ENCODE results near the gene FLRT1. TPM values are rescaled to one million over a fixed set of nuclear protein-coding genes. Genes with fewer than 3 reads are reported as not detected.

FLRT1 gene
- polyA plus RNA-seq, 1 experiment = 0.42 TPM

DNA sequence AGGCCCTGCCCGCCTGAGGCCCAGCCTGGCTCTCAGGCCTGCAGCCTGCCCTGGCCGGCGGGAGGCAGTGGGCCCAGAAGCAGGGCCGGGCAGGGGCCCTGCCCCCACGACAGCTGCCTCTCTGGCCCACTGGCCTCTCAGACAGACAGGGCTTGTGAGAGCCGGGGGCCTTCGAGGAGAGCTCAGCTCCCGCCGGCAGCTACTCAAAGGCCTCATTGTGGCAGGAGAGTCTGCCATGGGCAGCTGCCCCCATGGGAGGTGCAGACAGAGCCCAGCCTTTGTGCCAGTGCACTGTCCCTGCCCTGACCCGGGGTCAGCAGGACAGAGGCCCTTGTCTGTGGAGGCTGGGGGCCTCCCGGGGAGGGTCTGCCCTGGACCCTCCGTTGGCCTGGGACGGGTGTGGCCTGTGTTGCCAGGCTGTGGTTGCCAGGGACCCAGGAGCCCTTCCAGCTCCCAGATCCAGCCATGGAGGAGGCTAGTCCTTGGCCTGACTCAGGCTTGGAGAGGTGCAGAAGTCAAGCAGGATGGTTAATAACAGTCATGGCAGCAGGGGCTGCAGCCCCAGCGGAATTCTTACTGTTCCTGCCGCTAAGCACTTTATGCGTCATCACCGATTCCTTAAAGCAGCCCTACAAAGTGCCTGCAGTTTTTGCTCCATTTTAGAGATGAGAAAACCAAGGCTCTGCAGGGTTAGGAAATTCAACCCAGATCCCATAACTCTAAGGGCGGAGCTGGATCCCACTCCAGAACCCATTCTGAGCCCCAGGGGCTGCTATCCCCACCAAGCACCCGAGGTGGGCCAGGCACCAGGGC is 12.5 kb downstream of the FLRT1 start:
- ChIA-PET CTCF (interaction anchor here (1.5 kb wide), 1 partner anchor 49 kb away, joined by 3 read pairs; no protein-coding TSS in a partner anchor), POLR2A (no interaction called here)
- Histone ChIP-seq H3K27me3 (ENCODE audit: control insufficient read depth, insufficient read depth, low read length) (no peaks in the 10 kb centered on the region), H3K4me3 (ENCODE audit: low read depth, low read length) (no peak overlapping the region), H3K36me3 (ENCODE audit: control insufficient read depth, insufficient read depth, low read length) (no peaks in the 10 kb centered on the region)
- TF ChIP-seq, protein P1, sequence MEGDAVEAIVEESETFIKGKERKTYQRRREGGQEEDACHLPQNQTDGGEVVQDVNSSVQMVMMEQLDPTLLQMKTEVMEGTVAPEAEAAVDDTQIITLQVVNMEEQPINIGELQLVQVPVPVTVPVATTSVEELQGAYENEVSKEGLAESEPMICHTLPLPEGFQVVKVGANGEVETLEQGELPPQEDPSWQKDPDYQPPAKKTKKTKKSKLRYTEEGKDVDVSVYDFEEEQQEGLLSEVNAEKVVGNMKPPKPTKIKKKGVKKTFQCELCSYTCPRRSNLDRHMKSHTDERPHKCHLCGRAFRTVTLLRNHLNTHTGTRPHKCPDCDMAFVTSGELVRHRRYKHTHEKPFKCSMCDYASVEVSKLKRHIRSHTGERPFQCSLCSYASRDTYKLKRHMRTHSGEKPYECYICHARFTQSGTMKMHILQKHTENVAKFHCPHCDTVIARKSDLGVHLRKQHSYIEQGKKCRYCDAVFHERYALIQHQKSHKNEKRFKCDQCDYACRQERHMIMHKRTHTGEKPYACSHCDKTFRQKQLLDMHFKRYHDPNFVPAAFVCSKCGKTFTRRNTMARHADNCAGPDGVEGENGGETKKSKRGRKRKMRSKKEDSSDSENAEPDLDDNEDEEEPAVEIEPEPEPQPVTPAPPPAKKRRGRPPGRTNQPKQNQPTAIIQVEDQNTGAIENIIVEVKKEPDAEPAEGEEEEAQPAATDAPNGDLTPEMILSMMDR (IDR thresholded peaks at IDR 0.05; ENCODE audit: insufficient read depth, low read depth, low read length) = no peak
- DNase-seq (ENCODE audit: low read depth) = no peak

DNA sequence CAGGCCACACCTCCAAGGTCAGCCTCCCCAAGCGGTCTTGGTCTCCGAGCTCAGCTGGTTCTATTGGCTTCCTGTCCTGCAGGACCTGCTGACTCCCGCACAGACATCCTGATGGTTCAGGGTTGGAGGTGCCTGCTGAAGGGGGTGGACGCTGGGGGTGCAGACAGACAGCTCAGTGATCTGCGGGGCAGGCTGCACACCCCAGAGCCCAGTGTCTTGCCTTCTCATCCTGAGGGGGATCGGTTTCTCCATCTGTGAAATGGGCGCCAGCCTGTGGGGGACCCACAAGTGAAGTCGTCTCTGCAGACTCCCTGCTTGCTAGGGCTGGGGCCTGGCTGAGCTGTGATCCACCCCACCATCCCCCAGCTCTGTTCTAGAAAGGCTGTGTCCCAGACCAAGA is 13.8 kb downstream of the FLRT1 start:
- TF ChIP-seq, protein P1 (IDR thresholded peaks at IDR 0.05; ENCODE audit: insufficient read depth, low read depth, low read length) = no peak
- CTCF ChIA-PET = no interaction called here
- Histone ChIP-seq H3K27me3 (ENCODE audit: control insufficient read depth, insufficient read depth, low read length) (no peaks in the 10 kb centered on the region), H3K4me3 (ENCODE audit: low read depth, low read length) (no peak overlapping the region), H3K36me3 (ENCODE audit: control insufficient read depth, insufficient read depth, low read length) (no peaks in the 10 kb centered on the region)
- POLR2A ChIA-PET = no interaction called here
- no peak for DNase-seq (ENCODE audit: low read depth)

DNA sequence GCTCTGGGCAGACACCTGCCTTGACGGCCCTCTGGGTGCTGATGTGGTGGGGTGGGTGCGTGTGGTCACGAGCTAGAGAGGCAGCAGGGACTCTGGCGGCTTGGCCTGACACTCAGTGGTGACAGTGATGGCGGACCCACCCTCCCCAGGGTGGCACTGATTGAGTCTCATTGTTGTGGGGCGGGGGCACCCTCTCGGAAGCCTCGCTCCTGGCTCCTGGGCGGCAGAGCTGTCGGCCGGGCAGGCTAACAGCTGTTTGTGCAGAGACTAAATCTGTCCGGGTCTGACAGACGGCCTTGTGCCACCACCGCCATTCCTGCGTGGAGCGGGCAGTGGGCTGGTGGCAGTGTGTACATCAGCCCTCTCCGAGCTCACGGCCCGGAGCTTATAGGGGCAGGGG is 15.6 kb downstream of the FLRT1 start:
- Histone ChIP-seq H3K27me3 (ENCODE audit: control insufficient read depth, insufficient read depth, low read length) (no peaks in the 10 kb centered on the region), H3K36me3 (ENCODE audit: control insufficient read depth, insufficient read depth, low read length) (no peaks in the 10 kb centered on the region), H3K4me3 (ENCODE audit: low read depth, low read length) (no peak overlapping the region)
- no peak for DNase-seq (ENCODE audit: low read depth)
- ChIA-PET POLR2A (no interaction called here), CTCF (no interaction called here)
- TF ChIP-seq, protein P1 (IDR thresholded peaks at IDR 0.05; ENCODE audit: insufficient read depth, low read depth, low read length) = no peak

DNA sequence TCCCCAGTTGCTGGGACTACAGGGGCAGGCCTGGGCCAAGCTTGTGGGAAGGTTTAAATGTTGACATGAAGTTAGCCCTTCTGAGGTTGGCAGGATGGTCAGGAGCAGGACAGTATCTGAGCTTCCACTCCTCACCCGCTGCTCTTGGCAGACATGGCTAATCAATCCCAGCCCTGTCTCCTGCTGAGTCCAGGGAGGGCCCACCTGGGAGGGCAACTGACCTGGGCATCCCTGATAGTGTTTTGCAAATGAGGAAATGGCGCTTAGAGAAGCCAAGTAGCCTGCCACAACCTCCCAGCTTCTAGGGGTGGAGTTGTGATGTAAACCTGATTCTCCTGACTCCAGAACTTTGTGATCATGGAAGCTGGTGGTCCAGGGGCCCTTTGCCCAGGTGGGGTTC is 16.7 kb downstream of the FLRT1 start:
- Histone ChIP-seq H3K27me3 (ENCODE audit: control insufficient read depth, insufficient read depth, low read length) (no peaks in the 10 kb centered on the region), H3K36me3 (ENCODE audit: control insufficient read depth, insufficient read depth, low read length) (no peaks in the 10 kb centered on the region), H3K4me3 (ENCODE audit: low read depth, low read length) (no peak overlapping the region)
- CTCF ChIA-PET = no interaction called here
- POLR2A ChIA-PET = no interaction called here
- TF ChIP-seq, protein P1 (IDR thresholded peaks at IDR 0.05; ENCODE audit: insufficient read depth, low read depth, low read length) = no peak
- DNase-seq (ENCODE audit: low read depth) = no peak

DNA sequence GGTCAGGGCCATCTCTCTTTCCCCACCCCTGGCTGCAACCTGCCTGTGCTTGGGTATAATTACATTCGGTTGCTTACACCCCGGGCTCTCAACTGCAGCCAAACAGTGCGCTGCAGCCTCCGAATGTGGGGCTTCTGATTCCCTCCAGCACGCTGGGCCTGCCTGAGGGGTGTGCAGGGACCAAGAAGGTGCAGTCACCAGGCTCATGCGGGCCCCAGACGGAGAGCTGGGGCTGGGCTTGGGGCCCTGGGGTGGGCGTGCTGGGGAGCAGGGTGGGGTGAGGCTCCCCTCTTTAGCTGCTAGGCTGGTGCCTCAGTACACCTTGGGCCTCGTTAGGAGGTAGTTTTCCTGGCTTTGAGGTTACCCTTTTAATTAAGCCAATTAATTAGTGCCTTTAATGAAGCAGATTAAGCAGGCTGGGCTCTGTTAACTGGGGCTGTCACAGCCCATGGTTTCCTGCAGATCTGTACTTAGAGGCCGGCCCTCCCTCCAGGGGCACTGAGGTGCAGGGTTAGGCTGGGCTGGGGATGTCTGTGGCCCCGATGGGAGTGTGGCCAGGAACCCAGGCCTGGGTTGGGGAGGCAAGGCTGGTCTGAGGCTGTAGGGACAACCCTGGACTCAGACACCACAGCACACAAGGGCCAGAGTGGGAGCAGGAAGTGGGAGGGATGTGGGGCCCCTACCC is 17.3 kb downstream of the FLRT1 start:
- Histone ChIP-seq H3K4me3 (ENCODE audit: low read depth, low read length) (no peak overlapping the region), H3K27me3 (ENCODE audit: control insufficient read depth, insufficient read depth, low read length) (no peaks in the 10 kb centered on the region), H3K36me3 (ENCODE audit: control insufficient read depth, insufficient read depth, low read length) (no peaks in the 10 kb centered on the region)
- TF ChIP-seq, protein P1 (IDR thresholded peaks at IDR 0.05; ENCODE audit: insufficient read depth, low read depth, low read length) = no peak
- ChIA-PET CTCF (no interaction called here), POLR2A (no interaction called here)
- no peak for DNase-seq (ENCODE audit: low read depth)
